NCI-H345 treated with DMSO at 0.1 percent for 48 hours (cell line): ENCODE data around the gene FGA.

Experiments used
- DNase-seq: peaks from one replicate; lab custom pipeline; 2025; ENCODE audit not compliant: unreplicated experiment; lab: John Stamatoyannopoulos, UW

FGA gene

DNA sequence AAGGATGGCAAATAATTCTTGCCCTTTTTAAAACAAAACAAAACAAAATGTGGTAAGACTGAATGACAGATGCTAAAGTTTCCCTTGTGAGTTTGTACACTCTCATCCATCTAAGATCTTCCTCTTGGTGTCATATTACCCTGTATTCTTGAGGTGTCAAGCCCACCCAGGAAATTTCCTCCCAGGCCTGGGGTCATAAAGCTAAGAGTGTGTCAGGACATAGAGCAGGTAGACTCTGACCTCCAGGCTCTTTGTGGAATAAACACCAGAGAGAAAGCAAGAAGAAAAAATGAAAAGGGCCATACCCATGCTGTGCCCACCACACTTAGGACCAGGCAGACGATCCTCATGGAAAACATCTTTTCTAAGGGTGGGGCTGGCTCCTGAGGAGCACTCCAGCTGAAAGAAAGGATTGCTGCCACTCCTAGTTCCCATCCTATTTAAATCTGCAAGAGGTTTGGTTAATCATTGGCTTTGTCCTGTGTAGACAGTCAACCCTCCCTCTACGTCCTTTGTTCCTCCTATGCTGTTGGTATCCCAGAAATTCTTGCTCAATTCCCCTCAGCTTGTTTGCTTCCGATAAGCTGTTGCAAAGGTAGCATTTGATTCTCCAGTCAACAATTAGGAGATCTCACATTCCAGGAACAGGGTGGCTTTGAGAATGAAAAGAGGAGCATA is at the start of gene FGA:
Gene FGA, minus strand, starts transcription at position 414 of the 678 bp plus-strand sequence. Its CDS starts 55 bp downstream, at position 359.
- DNase-seq: no peak

DNA sequence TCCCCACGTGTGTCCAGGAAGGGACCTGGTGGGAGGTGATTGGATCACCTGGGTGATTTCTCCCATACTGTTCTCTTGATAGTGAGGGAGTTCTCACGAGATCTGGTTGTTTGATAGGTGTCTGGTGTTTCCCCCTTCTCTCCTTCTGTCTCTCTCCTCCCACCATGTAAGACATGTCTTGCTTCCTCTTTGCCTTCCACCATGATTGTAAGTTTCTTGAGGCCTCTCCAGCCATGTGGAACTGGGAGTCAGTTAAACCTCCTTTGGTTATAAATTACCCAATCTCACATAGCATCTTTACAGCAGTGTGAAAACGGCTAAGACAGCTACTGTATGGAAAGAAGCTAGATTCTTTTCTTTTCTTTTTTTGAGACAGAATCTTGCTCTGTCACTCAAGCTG is 43.5 kb upstream of the FGA start:
- DNase-seq: no peak

- no peak for DNase-seq
Observed at GRCh38 chr4:154631828-154632227, 41.3 kb upstream of the FGA start.

- no peak for DNase-seq
Observed at GRCh38 chr4:154630324-154630723, 39.8 kb upstream of the FGA start.

DNA sequence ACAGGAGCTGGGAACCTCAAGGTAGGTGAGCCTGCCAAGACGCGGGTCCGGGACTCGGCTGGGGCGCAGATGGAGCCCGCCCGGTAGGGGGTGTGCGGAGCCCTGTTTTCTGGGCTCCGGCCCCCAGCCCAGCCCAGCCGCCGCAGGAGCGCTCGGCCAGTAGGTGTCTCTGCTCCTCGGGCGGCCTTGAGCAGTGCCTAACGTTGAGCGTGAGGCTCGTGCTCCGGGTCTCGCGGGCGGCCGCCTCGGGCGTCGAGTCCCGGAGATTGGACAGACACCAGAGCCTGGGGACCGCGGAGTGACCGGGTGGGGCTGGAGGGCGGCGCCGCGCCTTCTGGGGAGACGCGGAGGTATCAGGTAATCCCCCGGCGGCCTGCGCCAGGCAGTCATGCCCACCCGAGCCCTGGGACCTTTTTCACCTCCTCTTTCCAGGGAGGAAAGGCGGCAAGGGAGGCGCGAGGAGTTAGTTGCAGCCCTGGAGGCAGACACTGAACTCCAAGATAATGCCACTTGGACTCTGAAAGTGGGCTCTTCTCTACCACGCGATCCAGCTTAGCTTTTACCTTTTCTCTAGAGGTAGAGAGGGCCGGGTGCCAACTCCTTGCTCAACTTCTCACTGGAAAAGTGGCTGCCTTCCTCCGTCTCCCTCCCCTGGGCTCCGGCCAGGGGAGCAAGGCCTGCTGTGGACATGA is 36.4 kb upstream of the FGA start:
- DNase-seq: no peak

GRCh38 chr4:154625971-154626370 is 35.4 kb upstream of the FGA start:
- no peak for DNase-seq

GRCh38 chr4:154623995-154624394 is 33.5 kb upstream of the FGA start:
- no peak for DNase-seq

GRCh38 chr4:154623436-154623835 is 32.9 kb upstream of the FGA start:
- no peak for DNase-seq

- no peak for DNase-seq
Observed at GRCh38 chr4:154622598-154622997, 32.1 kb upstream of the FGA start.

GRCh38 chr4:154620111-154620510 is 29.6 kb upstream of the FGA start:
- DNase-seq: no peak

DNA sequence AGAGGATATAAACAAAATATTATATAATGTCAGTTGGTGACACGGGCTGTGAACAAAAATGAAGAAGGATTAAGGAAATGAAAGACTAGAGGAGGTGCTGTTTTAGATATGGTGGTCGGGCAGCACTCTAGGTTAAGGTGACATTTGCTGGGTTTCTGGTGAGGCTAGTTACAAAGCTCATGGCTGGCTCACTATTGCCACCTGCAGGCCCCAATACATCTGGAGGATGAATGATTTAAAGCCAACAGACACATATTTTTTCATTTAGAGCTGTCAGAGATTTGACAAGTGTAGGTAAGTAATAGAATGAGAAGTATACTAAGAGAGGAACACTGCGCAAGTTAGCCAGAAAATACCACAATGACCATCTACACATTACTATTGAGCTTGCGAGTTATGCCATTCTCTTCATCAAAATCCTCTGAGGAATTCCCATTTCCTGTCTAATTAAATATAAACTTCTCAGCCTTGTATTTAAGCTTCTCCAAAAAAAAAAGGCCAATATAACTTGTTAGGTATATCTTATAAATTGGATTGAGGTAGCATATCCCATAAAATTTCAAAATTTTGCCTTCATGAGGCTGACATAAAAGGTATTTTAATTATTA is 28.3 kb upstream of the FGA start:
- DNase-seq: peak; percentile 7

GRCh38 chr4:154617820-154618317 is 27.3 kb upstream of the FGA start:
- DNase-seq: no peak

DNA sequence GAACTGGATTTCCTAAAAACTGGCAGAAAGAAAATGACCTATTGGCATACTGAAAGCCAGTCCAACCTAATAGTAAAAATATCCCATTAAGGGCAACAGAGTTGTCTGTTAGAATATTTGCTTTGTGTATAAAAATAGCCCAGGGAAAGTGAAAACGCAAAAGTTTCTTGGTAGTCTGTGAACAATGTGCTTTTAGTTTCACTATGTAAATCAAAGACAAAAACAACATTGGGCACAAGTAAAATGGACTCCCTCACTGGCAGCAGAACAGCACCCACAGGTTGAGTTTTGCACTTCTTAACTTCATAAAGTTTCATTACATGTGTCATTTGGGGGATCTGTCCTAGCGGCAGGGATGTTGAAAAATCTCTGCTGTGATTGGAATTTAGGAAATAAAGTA is 26.2 kb upstream of the FGA start:
- no peak for DNase-seq

- no peak for DNase-seq
Observed at GRCh38 chr4:154616287-154616686, 25.7 kb upstream of the FGA start.

DNA sequence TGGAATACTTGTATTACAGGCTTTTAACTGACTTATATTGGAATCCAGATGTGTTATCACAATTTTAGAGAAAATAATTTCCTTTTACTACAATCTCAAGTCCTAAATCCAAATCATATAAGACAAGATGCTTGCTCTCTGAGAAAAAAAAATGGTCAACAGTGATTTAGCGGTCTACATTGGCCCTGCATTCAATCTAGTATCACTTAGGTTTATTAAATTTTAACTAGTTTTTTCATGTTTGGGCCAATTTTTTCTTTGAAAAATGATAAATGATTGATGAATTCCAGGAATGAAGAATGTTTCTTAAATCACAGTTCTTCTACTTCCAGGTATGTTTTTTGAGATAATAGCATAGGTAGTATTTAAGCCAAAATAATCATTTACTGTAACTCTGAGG is 24.7 kb upstream of the FGA start:
- no peak for DNase-seq

- DNase-seq: no peak
Observed at GRCh38 chr4:154614306-154614705, 23.8 kb upstream of the FGA start.

DNA sequence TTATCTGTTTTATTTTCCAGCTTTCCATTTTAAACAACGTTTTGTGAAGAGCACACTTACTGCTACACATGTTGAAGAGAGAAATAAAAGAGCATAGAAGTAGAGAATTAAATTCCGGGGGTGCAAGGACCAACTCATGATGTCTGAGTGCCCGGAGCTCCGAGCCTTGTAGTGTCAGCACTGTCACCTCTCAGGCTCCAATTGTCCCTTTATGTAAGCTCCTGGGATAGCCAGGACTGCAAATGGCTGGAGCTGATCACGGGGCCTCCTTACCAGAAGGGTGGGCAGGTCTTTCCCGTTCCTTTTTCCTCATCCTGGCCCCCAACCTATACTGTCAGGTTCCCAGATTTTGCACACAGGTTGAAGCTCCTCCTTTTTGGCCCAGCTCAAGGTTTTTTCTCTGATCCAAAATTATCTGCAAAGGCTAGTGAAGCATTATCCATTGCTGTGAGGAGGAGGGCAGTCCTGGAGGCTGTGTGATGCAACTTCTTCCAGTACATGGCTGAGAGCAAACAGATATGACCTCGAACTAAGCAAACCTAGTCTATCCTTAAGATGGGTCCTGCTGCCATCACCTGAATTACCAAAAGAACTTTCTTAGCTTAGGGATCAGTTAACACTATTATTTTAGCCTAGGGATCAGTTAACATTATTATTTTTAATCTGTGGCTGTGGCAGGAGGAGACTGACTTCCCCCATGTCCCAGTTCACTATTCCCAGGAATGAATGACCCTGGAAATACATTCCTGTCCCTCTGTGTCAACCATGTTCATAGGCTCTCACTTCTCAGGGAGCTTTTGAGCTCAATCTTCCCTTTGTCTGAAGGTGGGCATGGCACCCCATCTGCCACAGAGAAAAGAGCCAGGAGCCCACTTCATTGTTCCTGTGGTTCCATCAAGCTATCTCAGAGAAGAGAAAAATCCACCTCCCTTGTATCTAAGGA is 22.2 kb upstream of the FGA start, which contains the start of gene FGG:
Gene FGG, minus strand, starts transcription at position 185 of the 943 bp plus-strand sequence. Its CDS starts 47 bp downstream, at position 138.
- no peak for DNase-seq

- no peak for DNase-seq
Observed at GRCh38 chr4:154611833-154612232, 21.3 kb upstream of the FGA start.

- no peak for DNase-seq
Observed at GRCh38 chr4:154610582-154610981, 20.0 kb upstream of the FGA start.

- DNase-seq: no peak
Observed at GRCh38 chr4:154609532-154609931, 19.0 kb upstream of the FGA start.
